Measurements from ENCODE around the gene FOXP1.

DNA sequence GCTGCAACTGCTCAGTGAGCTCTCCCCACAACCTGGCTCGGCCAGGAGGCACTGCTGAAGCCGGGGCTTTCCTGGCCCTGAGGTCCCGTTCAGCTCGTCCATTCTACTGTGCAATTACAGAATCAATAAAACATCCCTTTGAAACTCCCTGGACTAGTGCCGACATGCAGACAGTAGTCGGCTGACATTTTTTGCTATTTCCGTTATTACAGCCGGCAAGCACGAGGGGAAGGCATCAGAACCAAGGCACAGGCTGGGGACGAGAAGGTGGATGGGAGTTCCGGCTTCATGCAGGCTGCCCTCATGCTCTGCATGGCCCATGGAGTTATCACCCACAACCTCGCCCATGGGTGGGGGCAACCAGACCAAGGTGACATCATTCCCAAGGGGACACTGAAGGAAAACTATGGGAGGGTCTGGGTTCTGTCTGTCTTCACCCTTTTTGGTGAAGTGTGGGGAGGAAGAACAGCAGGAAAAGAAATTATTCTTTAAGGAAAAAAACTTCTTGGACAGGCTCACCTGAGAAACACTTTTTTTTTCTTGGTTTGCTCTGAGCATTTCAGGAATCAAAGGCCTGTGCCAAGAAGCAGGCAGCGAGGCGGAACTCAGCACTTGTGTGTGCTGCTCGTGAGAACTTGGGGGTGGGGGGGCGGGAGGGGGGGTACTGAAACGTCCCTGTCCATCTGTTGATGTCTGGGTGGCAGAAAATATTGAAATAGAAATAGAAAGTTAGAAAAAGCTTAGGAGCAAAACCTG is 154.5 kb downstream of the FOXP1 start:
- TF ChIP-seq EZH2phosphoT487 (IDR thresholded peaks at IDR 0.05; ENCODE audit: insufficient read depth, low read depth) (no peak), EZH2 (IDR thresholded peaks at IDR 0.05; ENCODE audit: insufficient read depth, poor library complexity, severe bottlenecking) (no peak)
